K562 (cell line): ENCODE results near the gene KIF5C. TPM values are rescaled to one million over a fixed set of nuclear protein-coding genes. Genes with fewer than 3 reads are reported as not detected.

Experiments
- ATAC-seq: fragments of 200-7000 bp; cut with Tn5 transposase; 3 replicates; pipeline ENCODE4 v1.9.1; 2020; ENCODE audit warnings: moderate library complexity
- BruUV-seq: library from RNA; stranded (reverse); fragments of 400-500 nt; replicated peaks from 2 replicates; lab custom pipeline; 2021; lab: Mats Ljungman, UMichigan
- CTCF ChIA-PET: fragments of 300-600 bp; formaldehyde crosslinking; extraction: SDS; loops from one replicate; lab custom pipeline; 2021; ENCODE audit warnings: low intra/inter-chr PET ratio; lab: Yijun Ruan, JAX
- POLR2A ChIA-PET: fragments of 300-600, 350-650 bp; sonication (Branson Sonifier 250); formaldehyde crosslinking; extraction: SDS; loops from one replicate; lab custom pipeline; 2021; ENCODE audit warnings: antibody characterized with exemption, inconsistent platforms; lab: Yijun Ruan, JAX
- DNase-seq, 4 experiments: peaks; one replicate each; pipeline versions ENCODE4 v3.0.0 to v3.0.0-alpha.2; 2011 to 2018; ENCODE audit warnings: low spot score in 3 of 4, mixed read lengths in 3 of 4; ENCODE audit errors: extremely low read depth in 1 of 4
- FAIRE-seq: peaks from 2 replicates; lab custom pipeline; 2011; peaks lifted over from hg19 to GRCh38; lab: Jason Lieb, UNC
- H2AFZ ChIP-seq: 2 replicates; pipeline ENCODE4 v1.6.0; 2011; ENCODE audit warnings: low read depth, low read length, control low read depth, inconsistent platforms
- H3K27ac ChIP-seq: fragments of 200-600 bp; 3 replicates; pipeline ENCODE4 v1.8.0; 2011; ENCODE audit warnings: low read depth, mild to moderate bottlenecking, control low read depth, inconsistent platforms, low read length, moderate library complexity, mixed read lengths; ENCODE audit errors: extremely low read depth
- H3K27me3 ChIP-seq, 2 experiments: fragments of 300-600 bp in 1 of 2; 2 replicates in 1 of 2; 3 replicates in 1 of 2; pipeline versions ENCODE4 v1.6.0 to v1.8.0; 2011; ENCODE audit warnings: inconsistent platforms in 2 of 2, low read length in 2 of 2, mild to moderate bottlenecking in 1 of 2, mixed read lengths in 1 of 2, moderate library complexity in 1 of 2; ENCODE audit not compliant: control insufficient read depth in 2 of 2, insufficient read depth in 2 of 2
- H3K36me3 ChIP-seq: fragments of 300-600 bp; 3 replicates; pipeline ENCODE4 v1.8.0; 2011; ENCODE audit warnings: mild to moderate bottlenecking, low read length, inconsistent platforms; ENCODE audit not compliant: control insufficient read depth, insufficient read depth
- H3K4me1 ChIP-seq, 2 experiments: fragments of 200-600 bp in 1 of 2; replicated peaks in 1 of 2; 2 replicates in 1 of 2; 3 replicates in 1 of 2; pipeline versions ENCODE4 v1.5.1 to v1.8.0; 2011; ENCODE audit warnings: inconsistent platforms in 2 of 2, low read length in 2 of 2, mild to moderate bottlenecking in 1 of 2, mixed read lengths in 1 of 2, moderate library complexity in 1 of 2; ENCODE audit not compliant: control insufficient read depth in 2 of 2, insufficient read depth in 2 of 2
- H3K4me2 ChIP-seq: 2 replicates; pipeline ENCODE4 v1.6.1; 2011; ENCODE audit warnings: low read length, control low read depth, inconsistent platforms, mixed read lengths; ENCODE audit not compliant: insufficient read depth
- H3K4me3 ChIP-seq: fragments of 200-600 bp; sonication (generic), shearing (Covaris generic); 2 replicates; pipeline ENCODE4 v1.5.1; 2016; ENCODE audit warnings: control low read depth, inconsistent platforms
- H3K79me2 ChIP-seq: fragments of 200-600 bp; 3 replicates; pipeline ENCODE4 v1.8.0; 2011; ENCODE audit warnings: low read length, inconsistent platforms; ENCODE audit not compliant: control insufficient read depth, insufficient read depth
- H3K9ac ChIP-seq, 2 experiments: 2 replicates each; pipeline versions ENCODE4 v1.6.0 to v1.6.1; 2011; ENCODE audit warnings: low read depth in 2 of 2, low read length in 2 of 2, control low read depth in 1 of 2, inconsistent platforms in 1 of 2, mild to moderate bottlenecking in 1 of 2, mixed read lengths in 1 of 2; ENCODE audit not compliant: insufficient read depth in 1 of 2
- H3K9me1 ChIP-seq: one replicate; pipeline ENCODE4 v1.6.0; 2011; ENCODE audit warnings: inconsistent platforms, mild to moderate bottlenecking, low read length, moderate library complexity; ENCODE audit not compliant: control insufficient read depth, insufficient read depth
- H3K9me3 ChIP-seq: replicated peaks from 2 replicates; pipeline ENCODE4 v1.5.1; 2011; ENCODE audit warnings: low read depth, low read length, inconsistent platforms; ENCODE audit not compliant: control insufficient read depth, insufficient read depth
- H4K20me1 ChIP-seq: replicated peaks from 2 replicates; pipeline ENCODE4 v1.6.1; 2011; ENCODE audit warnings: low read length, inconsistent platforms, mixed read lengths; ENCODE audit not compliant: control insufficient read depth, insufficient read depth
- ASH1L ChIP-seq: fragments of 450-650 bp; IDR thresholded peaks from 2 replicates; pipeline ENCODE4 v1.6.1; 2018; ENCODE audit warnings: borderline replicate concordance, mild to moderate bottlenecking, low read depth; ENCODE audit not compliant: partially characterized antibody
- ATF2 ChIP-seq: sonication (generic); formaldehyde crosslinking; IDR thresholded peaks from 2 replicates; pipeline ENCODE4 v1.8.1; 2022; ENCODE audit warnings: missing genetic modification reagents
- EWSR1 ChIP-seq: fragments of 450-650 bp; IDR thresholded peaks from 2 replicates; pipeline ENCODE4 v1.6.1; 2018; ENCODE audit warnings: borderline replicate concordance, mild to moderate bottlenecking, low read depth, moderate library complexity; ENCODE audit not compliant: partially characterized antibody
- KAT2B ChIP-seq: IDR thresholded peaks from one replicate; pipeline ENCODE4 v1.6.1; 2012; ENCODE audit warnings: low read depth, mild to moderate bottlenecking, control low read depth, inconsistent platforms, low read length, moderate library complexity
- PHF8 ChIP-seq: fragments of 200-600 bp; sonication (generic); IDR thresholded peaks from 2 replicates; pipeline ENCODE4 v1.6.1; 2012; ENCODE audit warnings: mixed run types, mild to moderate bottlenecking, inconsistent platforms, low read length, moderate library complexity, borderline replicate concordance
- PRPF4 ChIP-seq: fragments of 200-400 bp; formaldehyde crosslinking; IDR thresholded peaks from one replicate; pipeline ENCODE4 v1.6.1; 2017; ENCODE audit warnings: low read length, low read depth, mild to moderate bottlenecking; ENCODE audit not compliant: insufficient read depth, poor library complexity, severe bottlenecking
- RAD21 ChIP-seq, 2 experiments: fragments of 250-450 bp in 1 of 2; fragments of 450-650 bp in 1 of 2; sonication (Bioruptor Pico) in 1 of 2; formaldehyde crosslinking in 1 of 2; IDR thresholded peaks in 1 of 2; conservative IDR thresholded peaks in 1 of 2; 2 replicates each; pipeline versions ENCODE4 v1.4.0 to v1.8.0; 2020 to 2022; ENCODE audit warnings: mild to moderate bottlenecking in 2 of 2, moderate library complexity in 1 of 2
- RBM15 ChIP-seq: fragments of 200-400 bp; formaldehyde crosslinking; IDR thresholded peaks from 2 replicates; pipeline ENCODE4 v1.6.1; 2018; ENCODE audit warnings: mild to moderate bottlenecking, low read length, moderate library complexity; ENCODE audit not compliant: insufficient read depth
- SIRT6 ChIP-seq: IDR thresholded peaks from one replicate; pipeline ENCODE4 v1.6.1; 2012; ENCODE audit warnings: low read depth, mild to moderate bottlenecking, control low read depth, inconsistent platforms, low read length, moderate library complexity
- SMARCA4 ChIP-seq: fragments of 450-650 bp; IDR thresholded peaks from 2 replicates; pipeline ENCODE4 v1.6.1; 2016
- THAP12 ChIP-seq: fragments of 250-450 bp; sonication (Bioruptor Pico); IDR thresholded peaks from 2 replicates; pipeline ENCODE4 v1.9.0; 2021; ENCODE audit warnings: mild to moderate bottlenecking, inconsistent platforms
- XRCC5 ChIP-seq: fragments of 200-400 bp; formaldehyde crosslinking; IDR thresholded peaks from 2 replicates; pipeline ENCODE4 v1.6.1; 2017; ENCODE audit warnings: low read depth, mild to moderate bottlenecking, low read length
- ZNF384 ChIP-seq: IDR thresholded peaks from 2 replicates; pipeline ENCODE4 v1.6.1; 2012; ENCODE audit warnings: low read depth, low read length, improper control_type of control experiment
- ZNF79 ChIP-seq: fragments of 250-450 bp; sonication (Bioruptor Pico); IDR thresholded peaks from 2 replicates; pipeline ENCODE4 v1.4.0; 2020; ENCODE audit warnings: low read depth, mild to moderate bottlenecking, moderate library complexity
- WGBS: fragments of 100-300 bp; shearing (Covaris generic); methylation state at CpG from one replicate; pipeline ENCODE4 v1.1.6; 2016; ENCODE audit warnings: low coverage, mixed read lengths; ENCODE audit not compliant: insufficient coverage; ENCODE audit errors: missing lambda C conversion rate; 5-methylcytosine and 5-hydroxymethylcytosine counted together
- in situ Hi-C: fragments of 300-500 bp; cut with MboI; formaldehyde crosslinking; loops from 4 replicates; pipeline ENCODE4 v1.15.0; 2018; ENCODE audit warnings: inconsistent platforms, mixed read lengths
- intact Hi-C: fragments of 100-400 bp; cut with micrococcal nuclease; formaldehyde crosslinking; loops from 2 replicates; pipeline ENCODE4 v1.14.2; 2022
- polyA plus RNA-seq, 8 experiments: library from polyadenylated mRNA; depleted of rRNA in 4 of 8; stranded (reverse) in 5 of 8; unstranded in 3 of 8; fragments of >200 nt; fragmentation: Nextera tagmentation in 2 of 8; fragmentation: Illumina TruSeq in 1 of 8; extraction: Ambion mirVana in 2 of 8; extraction: Trizol in 1 of 8; gene quantifications; 2 replicates each; pipeline versions ENCODE4 v1.2.1 to v1.2.3, GENCODE V29; 2011 to 2014; ENCODE audit warnings: inconsistent platforms in 1 of 8, missing spikeins in 1 of 8
- total RNA-seq, 7 experiments: library from RNA; depleted of rRNA in 6 of 7; stranded (reverse); fragments of >200 nt in 6 of 7; fragmentation: Illumina TruSeq in 2 of 7; extraction: Trizol in 2 of 7; gene quantifications; 2 replicates each; pipeline versions ENCODE4 v1.2.1 to v1.2.3, GENCODE V29; 2011 to 2021; ENCODE audit warnings: low replicate concordance in 1 of 7

Gene KIF5C
- total and polyA plus RNA-seq, 9 of the 15 experiments (the other 6 are each of a cell fraction or from before 2014, with no cell fraction given) = 0.01 to 0.09 (median 0.01) TPM; not detected in 6

GRCh38 chr2:148930046-148930775, 55.2 kb downstream of the KIF5C start:
- DNase-seq (no peak), ATAC-seq (no peak), FAIRE-seq (no peak)
- under 1% methylated on average over 9 of the region's 9 CpGs for WGBS
- no TSS peak for BruUV-seq
- intact Hi-C loops = no loop called here
- Histone ChIP-seq H3K79me2 (no peaks in the 10 kb centered on the region), H3K9ac (no peak overlapping the region), H3K27me3 (peaks cover 0 to 9% of the 10 kb centered on the region in 2 experiments; a peak in 2 of 5 replicates), H2AFZ (no peak overlapping the region), H3K4me1 (peaks cover 0 to 8% of the 10 kb centered on the region in 2 experiments; a peak in 2 of 5 replicates), H3K4me2 (no peak overlapping the region), H3K9me1 (no peaks in the 10 kb centered on the region), H3K27ac (no peak overlapping the region), H3K4me3 (no peak overlapping the region), H4K20me1 (no peaks in the 10 kb centered on the region), H3K36me3 (no peaks in the 10 kb centered on the region), H3K9me3 (no peaks in the 10 kb centered on the region)
- TF ChIP-seq ZNF79 (CRISPR knock-in tag) (no peak), SIRT6 (no peak), RAD21 (CRISPR knock-in tag; conservative IDR thresholded peaks at IDR 0.05 in 1 of 2, IDR thresholded peaks at IDR 0.05 in 1 of 2) (no peak), ZNF384 (no peak), RBM15 (no peak), THAP12 (CRISPR knock-in tag) (no peak), KAT2B (no peak), PRPF4 (no peak), EWSR1 (no peak), ASH1L (no peak), SMARCA4 (no peak), ATF2 (no peak), XRCC5 (no peak), PHF8 (no peak)
- CTCF ChIA-PET = no interaction called here
- POLR2A ChIA-PET = no interaction called here
- in situ Hi-C loops = no loop called here
